A549 treated with CORT108297 at 1 μM for 4 hours (cell line): ENCODE data around the gene PCBP2. TPM values are rescaled to one million over a fixed set of nuclear protein-coding genes. Genes with fewer than 3 reads are reported as not detected.

Experiments
- total RNA-seq: library from RNA; stranded (reverse); fragments of 200-300 nt; extraction: Qiagen RNA extraction; gene quantifications from 5 replicates; pipeline ENCODE4 v1.2.3, GENCODE V29; 2022

PCBP2 gene
- total RNA-seq = 625 to 659 TPM (median 634 TPM) in 5 replicates

GRCh38 chr12:53451661-53452158 is at the start of gene PCBP2:
PCBP2 (plus strand) TSS chr12:53452102; CDS start chr12:53454801, 2,699 bp downstream.

DNA sequence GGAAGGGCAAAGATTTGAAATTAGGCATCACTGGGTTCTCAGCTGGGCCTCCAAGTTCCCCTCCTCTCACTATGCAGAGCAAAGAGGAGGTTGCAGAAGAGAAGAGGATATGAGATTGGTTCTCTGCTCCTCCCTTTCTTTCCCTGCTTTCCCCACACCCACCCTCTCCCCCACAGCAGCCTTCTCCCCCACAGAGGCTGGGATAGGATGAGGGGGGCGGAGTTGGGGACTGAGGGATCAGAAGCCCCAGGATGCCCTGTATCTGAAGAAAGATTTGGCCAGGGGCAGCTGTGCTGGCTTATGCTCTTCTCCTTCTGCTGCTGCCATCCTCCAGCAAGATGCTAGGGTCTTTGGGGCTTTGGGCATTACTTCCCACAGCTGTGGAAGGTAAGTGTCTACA is 28.3 kb upstream of the PCBP2 start, which contains the start of gene AMHR2:
Gene AMHR2 (plus strand): TSS at position 259 of the 400 bp plus-strand sequence. CDS start 80 bp downstream, at position 339.

DNA sequence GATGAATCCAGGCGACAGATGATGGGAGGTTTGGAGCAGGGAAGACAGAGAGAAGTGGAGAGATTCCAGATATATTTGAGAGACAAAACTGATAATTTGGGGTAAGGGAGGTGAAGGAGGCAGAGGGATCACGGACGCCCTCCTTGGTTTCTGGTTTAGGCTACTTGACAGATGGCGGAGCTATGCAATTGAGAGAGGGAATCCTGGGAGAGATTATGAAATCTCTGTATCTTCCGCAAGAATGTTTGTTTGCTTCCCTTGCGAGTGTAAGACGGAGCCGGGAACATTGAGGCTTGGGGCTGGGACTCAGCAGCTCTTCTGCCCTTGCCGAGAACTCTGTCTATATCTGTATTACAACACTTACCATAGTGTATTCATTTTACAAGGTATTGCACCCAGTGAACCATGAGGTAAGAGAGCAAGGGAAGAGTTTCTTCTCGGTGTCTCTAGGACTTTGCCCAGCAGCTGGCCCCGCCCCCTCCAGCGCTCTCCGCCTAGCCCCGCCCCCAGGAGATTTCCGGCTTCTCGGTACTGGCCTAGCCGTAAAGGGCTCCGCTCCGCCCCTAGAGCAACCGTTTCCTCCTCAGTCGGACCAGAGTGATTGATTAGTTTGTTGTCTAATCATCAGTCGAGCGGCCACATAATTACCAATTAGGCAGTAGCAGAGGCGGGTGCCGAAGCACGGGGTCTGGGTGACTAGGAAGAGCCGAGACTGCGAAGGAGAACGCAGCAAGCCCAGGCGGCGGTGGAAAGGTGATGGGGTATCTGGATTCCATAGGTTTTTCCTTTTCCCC is 10.7 kb upstream of the PCBP2 start, which contains the start of gene PRR13:
Gene PRR13 (plus strand): TSS at position 695 of the 794 bp plus-strand sequence. CDS start 981 bp downstream, outside the sequence.

GRCh38 chr12:53499266-53500141 is 47.6 kb downstream of the PCBP2 start, which contains the start of gene MAP3K12:
MAP3K12 (minus strand) TSS chr12:53499458; CDS start chr12:53487391, 12,067 bp downstream.

DNA sequence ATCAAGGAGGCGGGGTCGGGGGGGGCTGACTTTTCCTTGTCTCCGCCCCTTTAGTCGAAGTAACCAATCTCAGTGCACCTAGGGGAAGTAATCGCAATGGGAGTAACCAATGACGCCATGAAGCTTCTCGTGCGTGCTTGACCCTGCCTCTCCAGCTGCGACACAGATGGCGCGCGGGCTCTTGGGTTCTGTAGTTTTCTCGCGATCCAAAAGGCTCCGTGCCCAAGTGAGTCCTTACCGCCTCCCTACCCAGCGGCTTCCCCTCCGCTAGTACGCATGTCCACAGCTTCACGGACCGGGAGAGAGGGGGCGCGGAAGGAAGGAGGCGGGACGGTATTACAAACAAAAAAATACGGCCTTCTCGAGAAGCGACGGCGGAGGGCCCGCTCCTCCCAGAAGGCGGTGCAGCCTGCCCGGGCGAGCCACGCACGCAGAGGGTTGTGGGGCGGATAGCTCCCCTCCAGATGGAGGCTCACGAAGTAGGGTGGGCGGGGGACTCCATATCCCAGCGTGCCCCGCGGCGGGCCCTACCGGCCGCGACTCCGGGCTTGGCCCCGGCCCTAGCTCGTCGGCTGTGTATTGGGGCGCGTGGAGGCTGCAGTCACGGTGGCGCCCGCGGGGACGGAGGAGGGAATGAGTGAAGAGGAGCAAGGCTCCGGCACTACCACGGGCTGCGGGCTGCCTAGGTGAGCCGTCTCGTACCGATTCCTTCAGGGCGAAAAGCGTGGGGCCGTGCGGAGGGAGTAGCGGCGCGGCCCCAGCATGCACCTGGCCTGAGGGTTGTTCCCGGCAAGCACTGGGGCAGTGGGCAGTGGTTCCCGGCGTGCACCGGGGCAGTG is 49.1 kb downstream of the PCBP2 start, which contains the start of gene TARBP2:
Gene TARBP2 (plus strand): TSS at position 508 of the 839 bp plus-strand sequence. CDS start 126 bp downstream, at position 634.

DNA sequence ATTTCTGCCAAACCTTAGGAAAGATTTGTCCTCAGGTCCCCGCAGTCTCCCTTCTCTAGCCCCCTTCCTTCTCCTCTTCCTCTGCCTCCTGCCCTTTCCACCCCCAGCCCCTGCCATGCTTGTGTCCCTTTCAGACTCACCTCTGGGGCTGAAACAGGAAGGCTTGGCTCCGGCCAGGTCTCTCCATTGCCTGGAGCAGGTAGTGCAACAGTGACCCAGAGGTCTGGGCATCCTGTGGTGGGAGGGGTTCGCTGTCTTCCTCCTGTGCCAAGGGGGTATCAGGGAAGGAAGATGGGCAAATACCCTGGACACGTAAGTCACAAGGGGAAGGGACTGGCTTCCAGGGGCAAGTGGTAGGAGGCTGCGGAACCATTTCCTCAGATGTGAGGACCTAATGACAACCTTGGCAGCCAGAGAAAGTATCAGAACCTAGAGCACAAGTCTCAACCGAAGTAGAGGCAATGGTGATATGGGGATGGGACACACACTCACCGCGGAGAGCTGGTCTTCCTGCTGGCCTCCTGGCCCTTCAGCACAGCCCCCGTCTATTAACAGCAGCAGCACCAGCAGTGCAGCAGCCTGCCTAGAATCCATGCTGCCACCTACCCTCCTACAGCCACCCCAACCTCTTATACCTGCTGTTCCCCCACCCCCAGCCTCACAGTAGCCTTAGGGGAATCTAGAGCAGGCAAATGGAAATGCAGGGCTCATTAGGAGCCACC is 55.1 kb downstream of the PCBP2 start, which contains the start of gene NPFF:
Gene NPFF (minus strand): TSS at position 604 of the 722 bp plus-strand sequence. CDS start 10 bp downstream, at position 594.

Other genes with a start within 250 kb of the PCBP2 start
- 0.13 to 0.59 TPM (median 0.33 TPM) in 5 replicates for gene ITGB7, start 244.9 kb upstream of the PCBP2 start, total RNA-seq
- gene RARG, start 219.9 kb upstream of the PCBP2 start, total RNA-seq = 25.9 to 32.6 TPM (median 30.7 TPM) in 5 replicates
- gene ESPL1, start 183.8 kb upstream of the PCBP2 start, total RNA-seq = 15.3 to 23.5 TPM (median 19.9 TPM) in 5 replicates
- 472 to 519 TPM (median 490 TPM) in 5 replicates for gene PFDN5, start 156.6 kb upstream of the PCBP2 start, total RNA-seq
- gene MYG1, start 152.4 kb upstream of the PCBP2 start, total RNA-seq = 75.1 to 107 TPM (median 97.5 TPM) in 5 replicates
- gene AAAS, start 130.5 kb upstream of the PCBP2 start, total RNA-seq = 76.4 to 83.0 TPM (median 81.6 TPM) in 5 replicates
- 0.08 TPM in 1 of 5 replicates, not detected in the others for gene SP7, start 115.7 kb upstream of the PCBP2 start, total RNA-seq
- gene SP1, start 71.9 kb upstream of the PCBP2 start, total RNA-seq = 18.6 to 26.9 TPM (median 22.5 TPM) in 5 replicates
- 1.0 to 2.1 TPM (median 1.4 TPM) in 5 replicates for gene AMHR2, start 28.2 kb upstream of the PCBP2 start, total RNA-seq
- 307 to 394 TPM (median 366 TPM) in 5 replicates for gene PRR13, start 10.4 kb upstream of the PCBP2 start, total RNA-seq
- gene MAP3K12, start 47.4 kb downstream of the PCBP2 start, total RNA-seq = 10.1 to 18.8 TPM (median 17.3 TPM) in 5 replicates
- gene TARBP2, start 49.2 kb downstream of the PCBP2 start, total RNA-seq = 40.6 to 62.1 TPM (median 60.8 TPM) in 5 replicates
- not detected in 5 replicates for gene NPFF, start 55.4 kb downstream of the PCBP2 start, total RNA-seq
- gene ATF7, start 174.3 kb downstream of the PCBP2 start, total RNA-seq = 16.3 to 18.9 TPM (median 17.7 TPM) in 5 replicates
- 597 to 726 TPM (median 680 TPM) in 5 replicates for gene ATP5MC2, start 224.0 kb downstream of the PCBP2 start, total RNA-seq